Tongue (tissue), 2 donors: Measurements from ENCODE around the gene RNF213. TPM values are rescaled to one million over a fixed set of nuclear protein-coding genes. Genes with fewer than 3 reads are reported as not detected.

Experiments used
- DNase-seq: peaks from one replicate; pipeline ENCODE4 v3.0.0-alpha.2; 2015
- total RNA-seq: library from RNA; depleted of rRNA; stranded (reverse); fragments of >200 nt; gene quantifications from one replicate; pipeline ENCODE4 v1.2.3, GENCODE V29; 2014

Gene RNF213
- total RNA-seq, 1 donor from 2014 or later: 66.8 TPM

DNA sequence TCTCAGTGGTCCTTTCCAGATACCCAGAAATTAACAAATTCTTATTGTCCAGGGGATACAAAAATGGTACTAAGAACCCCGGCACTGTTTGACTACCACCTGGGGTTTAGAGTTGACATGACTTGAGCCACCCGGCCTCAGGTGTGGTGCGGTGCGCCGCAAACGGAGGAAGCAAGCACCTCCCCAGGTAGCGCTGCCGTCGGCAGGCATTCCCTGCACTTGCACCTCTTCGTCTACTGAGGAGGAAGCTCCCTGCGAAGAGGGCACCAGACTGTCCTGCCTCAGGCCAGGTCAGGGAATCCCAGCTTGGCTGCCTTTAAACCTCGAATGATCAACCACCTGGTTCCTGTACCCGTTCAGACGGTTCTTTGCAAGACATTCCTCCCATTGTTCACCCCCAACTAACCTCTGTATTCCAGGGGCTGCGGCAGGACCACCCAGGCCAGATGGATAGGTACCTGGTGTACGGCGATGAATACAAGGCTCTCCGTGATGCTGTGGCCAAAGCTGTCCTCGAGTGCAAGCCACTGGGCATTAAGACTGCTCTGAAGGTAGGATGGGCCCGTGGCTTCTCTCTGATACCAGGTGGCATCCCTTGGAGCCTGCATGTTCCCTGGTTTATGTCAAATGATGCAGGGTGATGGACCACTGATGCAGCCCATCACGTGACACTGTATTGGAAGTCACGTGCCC lies 113.5 kb downstream of the RNF213 start:
- DNase-seq: no peak

DNA sequence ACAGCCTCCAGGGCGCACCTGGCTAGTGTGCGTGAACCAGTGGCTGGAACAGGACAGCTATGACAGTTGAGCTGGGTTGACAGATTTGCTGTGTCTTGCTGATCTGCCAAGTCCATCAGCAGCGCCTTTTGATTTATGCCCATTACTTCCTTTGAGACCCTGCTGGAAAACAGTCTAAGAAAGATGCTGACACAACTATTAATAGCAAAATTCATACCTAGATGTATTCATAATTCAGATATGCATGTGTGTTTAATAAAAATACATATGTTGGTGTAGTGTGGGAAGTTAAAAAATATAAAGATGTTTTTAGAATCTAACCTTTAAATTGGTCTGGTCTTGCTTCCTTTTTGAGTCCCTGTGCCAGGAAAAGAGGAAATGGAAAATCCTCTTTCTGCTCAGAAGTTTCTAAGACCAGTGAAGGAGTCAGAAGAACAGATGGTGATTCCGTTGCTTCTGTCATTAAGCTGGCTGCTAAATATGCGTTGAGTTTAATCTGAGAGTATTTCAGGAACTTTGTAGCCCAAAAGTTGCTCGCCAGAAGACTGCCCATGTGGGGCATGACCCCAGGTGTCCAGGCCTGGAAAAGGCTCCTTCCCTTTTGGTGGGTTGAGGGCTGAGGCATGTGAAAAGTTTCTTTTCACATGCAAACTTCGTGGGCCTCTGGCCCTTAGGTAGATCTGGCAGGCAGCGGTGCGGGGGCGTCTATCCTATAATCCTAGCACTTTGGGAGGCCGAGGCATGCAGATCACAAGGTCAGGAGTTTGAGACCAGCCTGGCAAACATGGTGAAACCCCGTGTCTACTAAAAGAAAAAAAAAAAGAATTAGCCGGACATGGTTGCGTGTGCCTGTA lies 114.3 kb downstream of the RNF213 start:
- peak; percentile 33 for DNase-seq

DNA sequence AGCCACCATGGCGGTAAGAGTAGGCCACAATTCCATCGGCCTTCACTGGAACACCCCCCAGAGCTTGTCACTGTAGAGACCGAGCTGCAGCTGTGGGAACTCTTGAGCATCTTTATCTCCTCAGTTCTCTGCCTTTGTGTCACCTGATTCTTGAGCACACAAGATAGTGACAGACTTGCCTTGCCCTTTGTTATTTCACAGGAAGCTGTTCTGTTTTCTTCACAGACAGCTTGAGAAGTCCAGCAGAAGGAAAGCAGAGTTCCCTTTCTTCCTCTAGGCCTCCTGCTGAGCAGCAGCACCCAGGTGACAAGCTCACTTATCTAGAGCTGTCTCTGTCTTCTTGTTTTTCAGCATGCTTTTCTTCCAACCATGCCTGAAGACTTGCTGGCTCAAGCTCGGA lies 115.9 kb downstream of the RNF213 start:
- no peak for DNase-seq

DNA sequence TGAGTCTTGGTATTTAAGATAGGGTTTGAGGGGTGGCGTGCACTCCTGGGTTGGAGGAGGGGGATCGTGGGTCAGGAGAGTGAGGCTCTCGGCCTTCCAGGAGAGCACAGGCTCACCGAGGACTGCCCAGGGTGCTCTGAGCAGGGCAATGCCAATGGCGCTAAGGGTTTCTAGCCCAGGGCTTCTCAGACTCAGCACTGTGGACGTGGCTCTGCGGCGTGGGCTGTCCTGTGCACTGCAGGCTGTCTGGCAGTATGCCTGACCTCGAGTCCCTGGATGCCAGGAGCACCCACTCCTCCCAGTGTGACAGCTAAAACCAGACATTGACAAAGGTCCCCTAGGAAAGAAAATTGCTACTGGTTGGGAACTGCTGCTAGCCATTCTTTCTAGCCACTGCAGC lies 117.1 kb downstream of the RNF213 start:
- DNase-seq: no peak

DNA sequence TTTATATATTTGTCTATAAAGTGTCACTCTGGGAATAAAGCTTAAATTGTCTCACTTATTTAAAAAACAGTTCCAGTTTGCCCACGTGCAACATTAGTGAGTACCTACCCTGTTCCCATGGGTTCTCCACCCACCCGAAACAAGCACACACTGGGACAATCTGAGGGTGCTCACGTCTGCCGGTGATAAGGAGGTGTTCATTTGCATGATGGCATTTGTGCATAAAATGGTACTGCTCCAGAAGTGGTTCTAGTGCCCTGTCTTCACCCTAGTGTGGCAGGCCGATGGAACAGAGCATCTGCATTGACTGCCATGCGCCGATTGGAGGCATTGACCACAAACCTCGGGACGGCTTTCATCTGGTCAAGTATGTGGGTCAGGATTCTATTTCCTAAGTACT lies 118.7 kb downstream of the RNF213 start:
- no peak for DNase-seq

DNA sequence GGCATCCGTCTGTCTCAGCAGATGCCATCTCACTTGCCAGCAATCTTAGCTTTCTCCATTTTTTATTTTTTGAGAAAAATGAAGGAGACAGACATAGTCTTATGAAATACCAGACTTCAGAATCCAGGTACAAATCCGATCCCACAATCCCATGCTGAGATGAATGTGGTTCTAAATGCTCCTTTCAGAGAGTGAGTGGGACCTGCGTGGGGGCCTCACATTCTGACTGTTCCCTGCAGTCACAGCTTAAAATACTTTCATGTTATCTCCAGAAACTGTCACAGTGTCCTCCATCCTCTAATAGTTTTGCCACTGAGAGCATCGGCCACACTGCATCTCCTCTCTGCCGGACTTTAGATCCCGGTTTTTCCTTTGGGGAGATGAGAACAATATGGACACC lies 119.4 kb downstream of the RNF213 start:
- no peak for DNase-seq

DNA sequence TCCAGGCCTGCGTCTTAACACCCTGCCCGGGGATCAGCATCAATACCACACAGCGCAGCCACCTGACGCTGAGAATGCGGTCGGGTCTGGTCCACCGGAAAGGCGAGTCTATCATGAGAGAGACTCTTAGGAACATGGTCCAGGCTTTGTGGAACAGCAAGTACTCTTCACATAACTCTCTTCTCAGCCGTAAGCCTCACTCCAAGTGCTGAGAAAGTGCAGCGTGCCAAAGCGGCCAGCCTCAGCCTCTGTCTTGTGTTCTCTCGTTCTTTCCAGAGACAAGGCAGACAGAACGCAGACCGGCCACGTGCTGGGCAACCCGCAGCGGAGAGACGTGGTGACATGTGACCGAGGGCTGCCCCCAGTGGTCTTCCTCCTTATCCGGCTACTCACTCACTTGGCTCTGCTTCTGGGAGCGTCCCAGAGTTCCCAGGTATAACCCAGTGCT lies 119.9 kb downstream of the RNF213 start:
- DNase-seq: no peak

DNA sequence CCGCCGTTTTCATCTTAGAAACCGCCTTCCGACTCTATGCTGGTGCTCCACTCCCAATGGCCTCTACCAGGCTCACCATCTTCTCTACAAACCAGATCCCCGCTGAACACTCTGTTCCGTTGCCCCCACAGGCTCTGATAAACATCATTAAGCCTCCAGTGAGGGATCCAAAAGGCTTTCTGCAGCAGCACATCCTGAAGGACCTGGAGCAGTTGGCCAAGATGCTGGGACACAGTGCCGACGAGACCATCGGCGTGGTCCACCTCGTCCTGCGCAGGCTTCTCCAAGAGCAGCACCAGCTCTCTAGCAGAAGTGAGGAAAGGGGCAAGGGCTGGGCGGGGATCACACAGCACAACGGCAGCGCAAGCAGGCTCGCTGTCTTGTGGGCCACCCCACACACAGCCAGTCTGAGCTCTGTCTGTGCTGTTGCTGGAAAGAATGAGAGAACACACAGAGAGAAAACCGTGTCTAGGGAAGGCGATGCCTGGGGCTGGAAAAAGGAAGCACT lies 120.8 kb downstream of the RNF213 start:
- DNase-seq: no peak

DNA sequence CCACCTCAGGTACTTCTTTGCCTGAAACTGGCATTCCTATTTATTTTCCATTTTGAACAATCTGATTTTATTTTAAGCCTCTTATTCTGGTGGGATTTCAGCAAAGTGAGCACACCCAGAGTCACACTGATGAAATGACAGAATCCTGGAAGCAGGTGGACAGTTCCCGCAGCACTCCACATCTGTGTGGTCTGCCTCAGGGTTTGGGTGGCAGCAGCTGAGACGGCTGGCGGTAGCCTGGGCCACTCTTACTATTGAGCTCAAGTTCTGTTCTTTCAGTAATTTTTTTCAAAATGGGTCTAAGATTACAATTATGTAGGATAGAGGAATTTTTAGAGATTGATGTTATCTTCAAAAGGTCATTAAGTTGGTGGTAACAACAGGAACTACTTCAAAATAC lies 121.8 kb downstream of the RNF213 start:
- DNase-seq: peak; percentile 36

DNA sequence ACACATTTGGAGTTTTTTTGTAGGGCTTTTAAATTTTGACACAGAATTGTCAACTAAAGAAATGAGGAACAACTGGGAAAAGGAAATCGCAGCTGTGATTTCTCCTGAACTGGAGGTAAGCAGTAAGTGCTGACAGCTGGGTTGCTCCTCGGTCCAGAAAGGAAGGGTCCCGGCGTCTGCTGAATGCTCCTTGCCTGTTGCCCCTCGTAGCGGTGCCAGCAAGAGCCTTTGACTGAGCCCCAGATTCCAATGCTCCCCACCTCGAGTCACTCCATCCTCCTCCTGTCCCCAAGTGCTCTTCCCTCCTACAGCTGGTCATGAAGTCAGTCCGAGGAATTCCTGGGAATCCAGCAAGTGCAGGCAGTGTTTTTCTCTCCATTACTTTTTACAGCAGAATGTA lies 122.3 kb downstream of the RNF213 start:
- no peak for DNase-seq

DNA sequence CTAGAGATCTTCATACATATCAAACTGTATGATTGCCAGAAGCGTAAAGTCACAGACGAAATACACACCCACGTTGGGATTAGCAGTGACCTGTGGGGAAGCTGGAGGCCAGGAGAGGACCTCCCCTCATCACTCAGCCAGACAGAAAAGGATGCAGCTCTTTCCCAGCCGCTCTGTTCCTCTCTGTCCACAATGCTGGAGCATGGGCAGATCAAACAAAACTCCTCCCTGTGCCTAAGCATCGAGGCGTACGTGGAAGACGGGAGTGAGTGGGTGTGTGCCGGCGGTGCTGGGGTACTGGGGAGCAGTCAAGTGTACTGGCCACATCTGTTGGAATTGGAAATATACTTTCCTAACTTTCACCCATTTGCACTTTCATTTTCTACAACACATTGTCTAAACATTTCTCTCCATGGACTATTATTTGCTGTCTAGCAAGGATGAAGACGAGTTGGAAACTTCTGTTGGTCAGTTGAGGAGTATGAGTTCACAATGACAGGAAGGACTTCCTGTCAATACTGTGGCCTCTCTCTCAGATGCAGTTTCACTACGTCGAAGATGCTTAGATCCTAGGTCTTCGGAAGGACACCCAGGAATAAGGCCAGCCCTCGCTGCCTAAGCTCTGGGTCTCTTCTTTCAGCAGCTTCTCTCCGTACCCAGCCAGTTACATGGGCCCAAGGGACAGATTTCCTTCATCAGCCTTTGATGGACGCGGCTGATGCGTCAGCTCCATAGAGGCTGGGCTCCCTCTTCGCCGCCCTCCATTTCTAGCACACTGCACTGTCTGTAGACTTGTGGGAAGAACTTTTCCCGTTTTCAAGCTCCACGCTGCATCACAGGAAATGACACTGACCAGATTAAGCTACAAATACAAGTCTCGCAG lies 123.7 kb downstream of the RNF213 start:
- DNase-seq: no peak

DNA sequence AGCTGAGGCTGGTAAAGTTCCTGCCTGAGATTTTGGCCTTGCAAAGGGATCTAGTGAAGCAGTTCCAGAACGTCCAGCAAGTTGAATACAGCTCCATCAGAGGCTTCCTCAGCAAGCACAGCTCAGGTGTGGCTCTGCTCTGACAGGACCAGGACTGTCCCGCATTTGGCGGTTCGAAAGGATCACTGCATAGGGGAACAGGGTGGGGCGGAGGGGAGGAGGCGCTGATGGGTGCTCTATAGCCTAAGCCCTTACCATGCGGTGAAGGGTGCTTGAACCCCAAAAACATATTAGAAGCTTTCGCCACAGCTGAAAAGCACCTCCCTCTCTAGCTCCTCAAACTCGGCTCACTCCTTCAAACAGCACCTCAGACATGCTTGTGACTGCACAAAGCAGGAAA lies 124.4 kb downstream of the RNF213 start:
- no peak for DNase-seq

DNA sequence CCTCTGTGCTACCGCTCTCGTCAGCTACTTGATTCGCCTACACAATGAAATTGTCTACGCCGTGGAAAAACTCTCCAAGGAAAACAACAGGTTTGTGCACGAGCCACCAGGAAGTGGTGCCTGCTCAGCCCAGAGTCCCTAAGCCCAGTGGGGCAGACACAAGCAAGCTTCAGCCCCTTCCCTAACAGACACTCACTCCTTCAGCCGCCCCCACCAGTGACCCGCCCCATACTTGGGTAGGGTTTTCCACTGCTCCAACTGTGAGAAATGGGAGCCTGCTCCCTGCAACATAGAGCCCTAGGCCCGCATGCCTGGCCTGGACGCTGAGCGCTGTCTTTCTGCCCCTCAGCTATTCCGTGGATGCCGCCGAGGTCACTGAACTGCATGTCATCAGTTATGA lies 125.7 kb downstream of the RNF213 start:
- DNase-seq: no peak

DNA sequence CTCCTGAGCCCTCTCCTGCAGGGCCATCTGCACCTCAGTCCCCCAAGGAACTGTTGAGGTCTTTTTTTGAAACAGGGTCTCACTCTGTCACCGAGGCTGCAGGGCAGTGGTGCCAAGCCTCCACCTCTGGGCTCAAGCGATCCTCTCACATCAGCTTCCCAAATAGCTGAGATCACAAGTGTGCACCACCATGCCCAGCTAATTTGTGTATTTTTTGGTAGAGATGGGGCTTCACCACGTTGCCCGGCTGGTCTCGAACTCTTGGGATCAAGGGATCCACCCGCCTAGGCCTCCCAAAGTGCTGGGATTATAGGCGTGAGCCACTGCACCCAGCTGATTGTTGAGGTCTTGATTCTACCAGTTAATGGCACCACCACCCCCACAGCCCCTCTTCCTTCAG lies 126.4 kb downstream of the RNF213 start:
- DNase-seq: no peak

DNA sequence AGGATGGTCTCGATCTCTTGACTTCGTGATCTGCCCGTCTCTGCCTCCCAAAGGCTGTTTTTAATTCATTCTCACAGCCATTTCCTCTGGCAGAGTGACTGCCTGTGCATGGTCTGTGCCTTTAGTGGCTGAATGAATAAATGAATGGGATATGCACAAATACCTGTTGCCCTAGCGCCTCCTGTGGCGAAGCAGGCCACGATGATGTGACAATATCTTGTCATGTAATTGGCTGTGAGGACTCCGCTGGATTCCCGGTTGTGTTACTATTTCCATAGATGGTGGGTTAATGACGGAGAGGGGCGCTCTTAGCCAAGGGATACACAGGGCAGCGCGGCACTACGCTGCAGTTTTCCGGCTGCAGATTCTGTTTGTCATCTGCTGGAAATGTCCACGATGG lies 127.5 kb downstream of the RNF213 start:
- DNase-seq: no peak

DNA sequence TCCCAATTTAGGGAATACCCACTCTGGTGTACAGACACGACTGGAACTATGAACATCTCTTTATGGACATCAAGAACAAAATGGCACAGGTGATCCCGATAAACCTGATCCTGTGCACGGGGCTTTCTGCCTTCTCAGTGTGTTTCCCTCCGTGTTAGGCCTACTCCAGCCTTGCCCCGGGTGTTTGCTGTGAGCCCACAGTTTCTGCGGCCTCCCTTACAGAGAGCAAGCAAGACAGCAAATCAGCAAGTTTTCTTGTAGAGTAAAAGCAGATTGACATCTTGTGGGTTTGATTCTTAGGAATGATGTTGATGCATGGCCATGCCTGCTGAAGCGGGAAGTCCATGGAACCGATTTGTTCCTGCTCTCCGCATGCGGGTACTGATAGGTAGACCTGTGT lies 127.9 kb downstream of the RNF213 start:
- no peak for DNase-seq

DNA sequence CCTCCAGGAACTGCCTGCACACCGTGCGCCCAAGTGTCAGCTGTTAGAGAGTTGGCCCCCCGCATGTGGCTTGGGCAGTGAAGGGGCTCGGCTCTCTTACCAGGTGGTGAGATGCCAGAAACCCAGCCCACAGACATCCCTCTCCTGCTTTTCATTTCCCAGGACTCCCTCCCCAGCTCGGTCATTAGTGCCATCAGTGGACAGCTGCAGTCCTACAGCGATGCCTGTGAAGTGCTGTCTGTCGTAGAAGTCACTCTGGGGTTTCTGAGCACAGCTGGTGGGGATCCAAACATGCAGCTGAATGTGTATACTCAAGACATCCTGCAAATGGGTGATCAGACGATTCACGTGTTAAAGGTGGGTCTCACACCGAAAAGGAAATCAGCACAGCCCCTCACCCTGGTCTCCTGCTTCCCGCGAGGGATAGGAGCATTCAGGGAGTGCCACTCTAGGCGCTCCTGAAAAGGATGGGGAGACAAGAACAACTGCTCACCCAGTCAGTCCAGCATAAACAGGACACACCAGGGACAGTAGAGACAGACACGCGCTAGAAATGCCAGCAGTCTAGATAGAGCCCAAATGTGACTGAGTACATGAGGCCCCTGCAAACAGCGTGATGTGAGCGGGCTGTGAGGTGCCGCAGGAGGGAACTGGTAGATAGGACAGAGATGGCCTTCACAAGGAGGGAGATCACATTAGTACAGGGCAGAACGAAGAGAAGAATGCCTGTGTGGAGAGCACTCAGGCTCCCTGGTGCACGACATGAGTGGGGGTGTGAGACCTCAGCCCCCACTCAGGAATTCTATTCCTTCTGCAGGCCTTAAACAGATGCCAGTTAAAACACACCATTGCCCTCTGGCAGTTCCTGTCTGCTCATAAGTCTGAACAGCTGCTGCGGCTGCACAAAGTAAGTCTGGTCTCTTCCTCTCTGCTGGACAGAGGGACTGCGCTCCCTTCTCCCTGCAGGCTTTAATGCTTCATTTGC lies 128.7 kb downstream of the RNF213 start:
- peak; percentile 77 for DNase-seq

DNA sequence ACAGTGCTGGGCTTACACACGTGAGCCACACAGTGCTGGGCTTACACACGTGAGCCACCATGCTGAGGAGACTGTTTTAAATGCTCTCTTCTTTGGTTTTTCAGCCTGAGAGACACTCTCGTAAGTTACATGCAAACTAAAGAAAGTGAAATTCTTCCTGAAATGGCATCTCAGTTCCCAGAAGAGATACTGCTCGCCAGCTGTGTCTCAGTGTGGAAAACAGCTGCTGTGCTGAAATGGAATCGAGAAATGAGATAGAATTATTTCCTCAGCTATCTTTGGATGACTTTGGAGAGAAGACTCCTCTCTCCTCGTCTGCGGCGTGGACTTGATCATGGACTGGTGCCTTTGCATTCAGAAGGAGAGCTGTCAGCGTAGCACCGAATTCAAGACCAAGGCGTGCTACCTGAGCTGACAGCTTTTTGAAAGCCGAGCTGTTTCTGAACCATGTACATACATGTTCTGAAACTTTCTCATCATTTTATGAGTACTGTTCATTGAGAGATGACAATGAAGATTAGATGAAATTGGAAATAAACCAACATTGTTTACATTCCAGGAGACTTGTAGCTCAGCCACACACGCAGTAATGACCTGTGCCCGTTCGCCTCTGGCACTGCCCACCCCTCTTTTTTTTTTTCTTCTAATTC lies 132.7 kb downstream of the RNF213 start:
- peak; percentile 60 for DNase-seq

DNA sequence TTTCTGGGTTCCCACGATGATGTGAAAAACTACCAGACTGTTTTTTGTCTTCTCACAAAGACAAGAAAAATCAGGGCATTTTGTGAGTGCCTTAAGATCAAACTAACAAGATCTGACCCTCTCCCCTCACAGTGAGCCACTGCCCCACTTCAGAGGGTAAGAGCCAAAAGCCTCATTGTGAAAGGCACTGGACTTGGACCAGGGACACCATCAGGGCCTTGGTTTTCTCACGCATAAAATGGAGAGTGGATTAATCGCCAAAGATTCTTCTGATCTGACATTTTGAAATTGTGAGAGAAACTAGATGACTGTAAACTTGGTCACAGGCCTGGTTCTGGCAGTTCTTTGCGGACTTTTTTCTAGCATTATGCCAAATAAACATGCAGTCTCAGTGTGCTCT lies 133.3 kb downstream of the RNF213 start:
- DNase-seq: no peak

DNA sequence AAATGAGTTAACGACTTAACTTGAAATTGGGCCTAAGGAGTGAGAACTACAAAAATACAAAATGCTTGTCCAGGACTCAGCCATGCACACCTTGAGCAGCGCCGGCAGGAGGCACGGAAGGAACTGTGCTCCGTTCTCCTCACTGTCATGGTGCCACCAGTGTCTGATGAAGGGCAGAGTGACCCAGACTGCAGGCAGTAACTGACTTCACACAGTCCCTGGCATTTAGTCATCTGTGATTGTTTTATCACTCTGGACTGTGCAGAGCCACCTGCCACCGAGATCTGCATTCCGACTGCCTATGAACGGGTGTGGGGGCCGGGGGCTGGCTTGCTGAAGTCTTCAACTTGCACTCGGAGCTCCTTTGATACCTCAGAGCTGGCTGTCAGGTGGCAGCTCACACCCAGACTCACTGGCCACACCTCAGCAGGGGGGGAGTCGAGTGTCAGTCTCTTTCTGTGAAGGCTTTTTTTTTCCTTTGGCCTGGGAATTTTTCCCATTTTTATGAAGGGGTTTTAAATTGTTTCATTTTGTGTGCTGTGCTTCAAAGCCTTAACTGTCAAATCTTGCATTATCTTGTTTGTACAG lies 134.1 kb downstream of the RNF213 start:
- DNase-seq: peak; percentile 21
